GM13976 (cell line): ENCODE data around the gene MYL4.
"Not testable (repeated sequence)": the region's sequence is repeated elsewhere in the genome, so short reads cannot be mapped to it uniquely, and the experiment has no call there.

Experiments
- DNase-seq: peaks from one replicate; pipeline ENCODE4 v3.0.0; 2012; ENCODE audit warnings: low spot score
- in situ Hi-C: fragments of 300-500 bp; cut with MboI; formaldehyde crosslinking; loops from one replicate; pipeline ENCODE4 v1.12.0; 2022; ENCODE audit warnings: low sequenced_read_pairs, mixed read lengths, inconsistent platforms; ENCODE audit not compliant: unreplicated experiment
- TF ChIP-seq, protein P1 (sequence below): IDR thresholded peaks from 2 replicates; pipeline ENCODE4 v1.5.1; 2012; ENCODE audit warnings: borderline replicate concordance, mild to moderate bottlenecking; ENCODE audit not compliant: insufficient read depth; ENCODE audit errors: extremely low read depth, missing control alignments, control extremely low read depth

Gene MYL4

DNA sequence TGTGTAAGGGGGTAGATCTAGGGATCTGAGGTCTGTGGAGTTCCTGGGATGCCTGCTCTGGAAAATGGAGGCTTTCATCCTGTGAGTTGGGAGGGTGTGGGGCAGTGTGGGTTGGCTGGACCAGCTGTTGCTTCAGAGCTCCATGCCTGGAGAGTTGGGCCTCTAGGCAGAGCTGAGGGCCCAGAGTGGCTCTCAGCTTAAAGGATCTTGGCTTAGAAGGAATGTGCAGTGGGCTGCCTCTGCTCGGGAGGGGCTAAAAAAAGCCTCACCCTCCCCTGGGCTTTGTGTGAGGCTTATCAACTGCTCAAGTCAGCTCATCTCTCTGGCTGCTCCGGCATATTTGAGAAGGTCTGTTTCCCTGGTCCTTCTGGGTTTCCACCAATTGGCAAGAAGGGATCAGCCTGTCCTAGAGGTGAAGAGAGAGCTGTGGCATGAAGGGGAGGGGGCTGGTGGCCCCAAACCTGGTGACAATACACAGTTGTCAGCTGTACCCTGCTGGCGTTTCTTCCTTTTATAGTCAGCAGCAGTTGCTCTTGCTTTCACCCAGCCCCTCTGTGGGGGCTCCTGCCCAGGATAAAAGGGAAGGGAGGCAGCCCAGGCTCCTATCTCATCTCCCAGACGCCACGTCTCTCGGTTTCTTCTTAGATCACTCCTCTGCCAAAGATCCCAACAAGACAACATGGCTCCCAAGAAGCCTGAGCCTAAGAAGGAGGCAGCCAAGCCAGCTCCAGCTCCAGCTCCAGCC lies at the start of gene MYL4:
MYL4 (plus strand) TSS at position 605 of the 745 bp plus-strand sequence; CDS start at position 680, 75 bp downstream.
- in situ Hi-C loops, result no loop called here
- no peak for DNase-seq
- TF ChIP-seq, protein P1, sequence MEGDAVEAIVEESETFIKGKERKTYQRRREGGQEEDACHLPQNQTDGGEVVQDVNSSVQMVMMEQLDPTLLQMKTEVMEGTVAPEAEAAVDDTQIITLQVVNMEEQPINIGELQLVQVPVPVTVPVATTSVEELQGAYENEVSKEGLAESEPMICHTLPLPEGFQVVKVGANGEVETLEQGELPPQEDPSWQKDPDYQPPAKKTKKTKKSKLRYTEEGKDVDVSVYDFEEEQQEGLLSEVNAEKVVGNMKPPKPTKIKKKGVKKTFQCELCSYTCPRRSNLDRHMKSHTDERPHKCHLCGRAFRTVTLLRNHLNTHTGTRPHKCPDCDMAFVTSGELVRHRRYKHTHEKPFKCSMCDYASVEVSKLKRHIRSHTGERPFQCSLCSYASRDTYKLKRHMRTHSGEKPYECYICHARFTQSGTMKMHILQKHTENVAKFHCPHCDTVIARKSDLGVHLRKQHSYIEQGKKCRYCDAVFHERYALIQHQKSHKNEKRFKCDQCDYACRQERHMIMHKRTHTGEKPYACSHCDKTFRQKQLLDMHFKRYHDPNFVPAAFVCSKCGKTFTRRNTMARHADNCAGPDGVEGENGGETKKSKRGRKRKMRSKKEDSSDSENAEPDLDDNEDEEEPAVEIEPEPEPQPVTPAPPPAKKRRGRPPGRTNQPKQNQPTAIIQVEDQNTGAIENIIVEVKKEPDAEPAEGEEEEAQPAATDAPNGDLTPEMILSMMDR, result no peak

DNA sequence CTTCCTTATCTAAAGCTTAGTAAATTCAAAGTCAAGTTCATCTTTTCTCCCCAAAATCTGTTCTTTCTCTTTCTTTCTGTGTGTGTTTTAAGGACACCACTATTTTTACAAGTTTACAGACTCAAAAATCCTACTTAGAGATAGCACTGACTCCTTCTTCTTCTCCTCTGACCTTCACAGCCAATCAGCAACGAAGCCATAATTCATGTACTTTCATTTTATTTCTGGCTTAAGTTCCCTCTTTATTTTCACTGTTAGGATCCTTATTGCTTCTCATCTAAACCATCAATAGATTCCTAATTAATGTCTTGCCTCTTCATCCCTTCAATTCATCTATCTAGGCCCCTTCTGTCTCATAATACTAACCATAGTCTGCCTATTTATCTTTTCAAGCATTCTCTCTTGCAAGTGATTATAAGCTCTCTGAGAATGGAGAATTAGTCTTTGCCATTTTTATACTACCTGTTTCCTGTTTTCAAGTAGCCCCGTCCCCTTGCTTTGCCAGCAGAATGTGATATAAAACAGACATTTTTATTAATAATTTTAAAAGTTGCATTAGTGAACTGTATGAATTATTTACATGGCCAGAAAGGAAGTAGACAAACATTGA lies 47.0 kb upstream of the MYL4 start:
- TF ChIP-seq, protein P1, result no peak
- in situ Hi-C loops, result no loop called here
- no peak for DNase-seq

DNA sequence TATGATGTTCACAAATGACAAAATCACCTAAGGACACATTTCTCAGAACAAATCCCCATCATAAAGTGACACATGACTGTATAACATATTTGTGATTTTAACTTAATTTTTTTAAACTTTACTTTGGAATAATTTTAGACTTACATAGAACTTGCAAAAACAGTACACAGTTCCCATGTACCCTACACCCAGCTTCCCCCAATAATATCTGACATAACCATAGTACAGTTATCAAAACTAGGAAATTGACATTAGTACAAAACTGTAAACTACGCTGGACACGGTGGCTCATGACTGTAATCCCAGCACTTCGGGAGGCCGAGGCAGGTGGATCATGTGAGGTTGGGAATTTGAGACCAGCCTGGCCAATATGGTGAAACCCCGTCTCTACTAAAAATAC lies 44.9 kb upstream of the MYL4 start:
- in situ Hi-C loops, result no loop called here
- DNase-seq, result no peak
- TF ChIP-seq, protein P1, result no peak

DNA sequence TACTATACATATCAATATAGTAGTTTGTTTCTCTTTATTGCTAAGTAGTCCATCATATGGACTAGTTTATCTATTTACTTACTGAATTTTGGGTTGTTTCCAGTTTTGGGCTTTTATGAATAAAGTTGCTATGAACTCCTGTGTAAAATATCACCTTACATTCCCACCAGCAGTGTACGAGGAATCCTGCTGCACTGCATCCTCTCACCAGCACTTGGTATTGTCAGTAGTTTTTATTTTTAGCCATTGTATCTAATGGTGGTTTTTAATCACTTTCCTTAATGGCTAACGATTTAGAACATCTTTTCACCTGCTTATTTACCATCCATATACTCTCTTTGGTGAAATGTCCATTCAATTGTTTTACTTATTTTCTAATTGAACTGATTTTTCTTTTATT lies 44.0 kb upstream of the MYL4 start:
- TF ChIP-seq, protein P1, result no peak
- DNase-seq, result no peak
- in situ Hi-C loops, result no loop called here

DNA sequence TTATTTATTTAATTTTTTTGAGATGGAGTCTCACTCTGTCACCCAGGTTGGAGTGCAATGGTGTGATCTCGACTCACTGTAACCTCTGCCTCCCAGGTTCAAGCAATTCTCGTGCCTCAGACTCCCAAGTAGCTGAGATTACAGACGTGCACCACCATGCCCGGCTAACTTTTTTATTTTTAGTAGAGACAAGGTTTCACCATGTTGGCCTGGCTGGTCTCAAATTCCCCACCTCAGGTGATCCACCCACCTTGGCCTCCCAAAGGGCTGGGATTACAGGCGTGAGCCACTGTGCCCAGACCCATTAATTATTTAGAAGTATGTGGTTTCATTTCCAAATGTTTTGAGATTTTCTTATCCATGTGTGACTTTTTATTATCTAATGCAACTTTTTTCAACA lies 42.3 kb upstream of the MYL4 start:
- in situ Hi-C loops, result not testable (repeated sequence)

GRCh38 chr17:47168896-47169295 lies 40.3 kb upstream of the MYL4 start:
- DNase-seq, in situ Hi-C loops: not testable (repeated sequence)

More for the DNA sequence above, 42.3 kb upstream of the MYL4 start:
- not testable (repeated sequence) for DNase-seq

GRCh38 chr17:47170710-47171109 lies 38.4 kb upstream of the MYL4 start:
- in situ Hi-C loops, result no loop called here
- TF ChIP-seq, protein P1, result no peak
- DNase-seq, result no peak
